Adrenal gland (tissue), 12 donors: ENCODE results near the gene VEGFB. TPM values are rescaled to one million over a fixed set of nuclear protein-coding genes. Genes with fewer than 3 reads are reported as not detected.

Experiments
- DNase-seq, 7 donors: peaks; one replicate each; pipeline ENCODE4 v3.0.0-alpha.2; 2019 to 2020
- H3K27ac ChIP-seq, 5 donors: fragments of 200-600 bp; sonication (generic) in 4 of 5; 1 replicate in 3 of 5; 2 replicates in 2 of 5; pipeline versions ENCODE4 v1.5.1 to v1.8.0; 2016 to 2020; ENCODE audit warnings: mild to moderate bottlenecking in 1 of 5
- H3K27me3 ChIP-seq: fragments of 200-600 bp; 2 replicates; pipeline ENCODE4 v1.8.0; 2021
- H3K36me3 ChIP-seq, 2 donors: fragments of 200-600 bp; replicated peaks in 1 of 2; 1 replicate in 1 of 2; 2 replicates in 1 of 2; pipeline versions ENCODE4 v1.5.1 to v1.8.0; 2018 to 2022
- H3K4me1 ChIP-seq, 2 donors: fragments of 200-600 bp; replicated peaks in 1 of 2; 1 replicate in 1 of 2; 2 replicates in 1 of 2; pipeline versions ENCODE4 v1.5.1 to v1.8.0; 2018 to 2021
- H3K4me3 ChIP-seq, 4 donors: fragments of 200-600 bp; sonication (generic) in 3 of 4; one replicate each; pipeline ENCODE4 v1.5.1; 2016 to 2018
- H3K9me3 ChIP-seq, 3 donors: fragments of 200-600 bp; sonication (generic) in 1 of 3; replicated peaks in 1 of 3; 1 replicate in 2 of 3; 2 replicates in 1 of 3; pipeline versions ENCODE4 v1.5.1 to v1.8.0; 2016 to 2021
- CTCF ChIP-seq, 6 experiments: fragments of 450-650 bp in 4 of 6; fragments of 200-600 bp in 2 of 6; sonication (generic) in 1 of 6; IDR thresholded peaks; 1 replicate in 5 of 6; 2 replicates in 1 of 6; pipeline versions ENCODE4 v1.5.1 to v1.8.0; 2016 to 2021; ENCODE audit warnings: antibody characterized with exemption in 6 of 6, mild to moderate bottlenecking in 2 of 6, moderate library complexity in 1 of 6
- POLR2A ChIP-seq, 2 donors: fragments of 450-650 bp; IDR thresholded peaks; one replicate each; pipeline ENCODE4 v1.6.1; 2017; ENCODE audit warnings: antibody characterized with exemption in 2 of 2, mild to moderate bottlenecking in 2 of 2, moderate library complexity in 1 of 2
- WGBS, 4 donors: extraction: QIAGEN DNeasy Blood & Tissue Kit in 2 of 4; methylation state at CpG; one replicate each; pipeline versions ENCODE4 v1.1.5 to v1.1.7; 2013 to 2017; 5-methylcytosine and 5-hydroxymethylcytosine counted together
- intact Hi-C, 2 donors: fragments of 100-400 bp; cut with DNase I; formaldehyde crosslinking; loops; one replicate each; pipeline versions ENCODE4 v1.14.1 to v1.15.0; 2022 to 2023
- polyA plus RNA-seq, 3 donors: library from polyadenylated mRNA; stranded (reverse); fragments of 200-250 nt in 2 of 3; fragments of 350-450 nt in 1 of 3; fragmentation: Illumina TruSeq in 1 of 3; extraction: RNeasy Lipid Tissue Mini Kit (QIAGEN cat#74804) in 1 of 3; gene quantifications; one replicate each; pipeline ENCODE4 v1.2.3, GENCODE V29; 2013 to 2014
- total RNA-seq, 9 donors: library from RNA; depleted of rRNA in 4 of 9; stranded (reverse); fragments of >200 nt in 4 of 9; fragments of 120-200 nt in 1 of 9; fragmentation: NEBNext Ultra II Directional in 1 of 9; extraction: Animal tissue kit (Norgen Biotek cat#: 25700) in 1 of 9; gene quantifications; one replicate each; pipeline versions ENCODE4 v1.1.0 to v1.2.4, GENCODE V29; 2013 to 2023
- donor health status: healthy with polysubstance abuse.
- donor health status: Bipolar disorder and iron deficiency.
- donor health status: DM: yes; HTN: yes; CAD: no.
- donor health status: DM: no; HTN: no; CAD: no.
- donor health status: DM: no; HTN: no; CAD: no.
- donor health status: DM: yes; HTN: yes; CAD: no.

The VEGFB gene
- total and polyA plus RNA-seq, 12 donors = 36.0 to 185 (median 134) TPM

- no peaks in the 10 kb centered on the region for H3K9me3 ChIP-seq
- no peak for DNase-seq
- H3K27me3 ChIP-seq = no peaks in the 10 kb centered on the region
- peaks cover 20 to 32% of the 10 kb centered on the region in 2 donors for H3K4me1 ChIP-seq
- no peak overlapping the region for H3K4me3 ChIP-seq
- TF ChIP-seq POLR2A (IDR thresholded peaks at IDR 0.05) (no peak), CTCF (IDR thresholded peaks at IDR 0.05) (no peak)
- WGBS, 4 donors = 84 to 96% (median 91%) methylated on average over 6 to 8 of the region's 8 CpGs
- H3K27ac ChIP-seq = peak overlapping the region in 1 of 5 donors; percentile 97
- intact Hi-C loops = no loop called here
- H3K36me3 ChIP-seq = peaks cover 0 to 75% of the 10 kb centered on the region in 2 donors
Observed at GRCh38 chr11:64263947-64264317, 29.5 kb downstream of the VEGFB start.

DNA sequence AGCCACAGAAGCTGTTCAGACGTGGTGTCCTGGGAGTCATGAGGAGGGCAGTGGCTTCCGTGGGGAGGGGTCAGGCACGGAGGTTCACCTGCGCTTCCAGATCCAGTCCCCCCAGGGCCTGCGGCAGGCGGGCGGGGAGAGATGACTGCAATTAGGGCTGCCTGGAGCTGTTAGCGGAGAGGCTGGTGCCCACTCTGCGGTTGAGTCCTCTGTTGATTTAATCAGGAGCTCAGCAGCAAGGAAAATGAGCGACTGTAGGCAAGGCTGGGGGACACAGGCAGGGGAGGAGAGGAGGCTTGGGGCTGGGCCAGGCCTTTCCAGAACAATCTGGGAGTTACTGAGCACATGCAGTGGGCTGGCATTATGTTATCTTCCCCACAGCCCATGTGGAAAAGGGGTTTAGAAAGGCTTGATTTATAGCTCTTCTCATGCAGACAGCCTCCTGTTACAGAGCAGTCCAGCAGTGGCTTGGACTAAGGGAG, 30.0 kb downstream of the VEGFB start:
- DNase-seq = no peak
- Histone ChIP-seq H3K9me3 (no peaks in the 10 kb centered on the region), H3K4me1 (peaks cover 24 to 32% of the 10 kb centered on the region in 2 donors), H3K27ac (peak overlapping the region in 1 of 5 donors; percentile 97), H3K36me3 (peaks cover 0 to 70% of the 10 kb centered on the region in 2 donors), H3K27me3 (no peaks in the 10 kb centered on the region), H3K4me3 (no peak overlapping the region)
- whole genome bisulfite sequencing, 4 donors = 80 to 96% (median 89%) methylated on average over 7 to 10 of the region's 10 CpGs
- intact Hi-C loops = no loop called here
- TF ChIP-seq CTCF (IDR thresholded peaks at IDR 0.05) (no peak), POLR2A (IDR thresholded peaks at IDR 0.05) (no peak)

DNA sequence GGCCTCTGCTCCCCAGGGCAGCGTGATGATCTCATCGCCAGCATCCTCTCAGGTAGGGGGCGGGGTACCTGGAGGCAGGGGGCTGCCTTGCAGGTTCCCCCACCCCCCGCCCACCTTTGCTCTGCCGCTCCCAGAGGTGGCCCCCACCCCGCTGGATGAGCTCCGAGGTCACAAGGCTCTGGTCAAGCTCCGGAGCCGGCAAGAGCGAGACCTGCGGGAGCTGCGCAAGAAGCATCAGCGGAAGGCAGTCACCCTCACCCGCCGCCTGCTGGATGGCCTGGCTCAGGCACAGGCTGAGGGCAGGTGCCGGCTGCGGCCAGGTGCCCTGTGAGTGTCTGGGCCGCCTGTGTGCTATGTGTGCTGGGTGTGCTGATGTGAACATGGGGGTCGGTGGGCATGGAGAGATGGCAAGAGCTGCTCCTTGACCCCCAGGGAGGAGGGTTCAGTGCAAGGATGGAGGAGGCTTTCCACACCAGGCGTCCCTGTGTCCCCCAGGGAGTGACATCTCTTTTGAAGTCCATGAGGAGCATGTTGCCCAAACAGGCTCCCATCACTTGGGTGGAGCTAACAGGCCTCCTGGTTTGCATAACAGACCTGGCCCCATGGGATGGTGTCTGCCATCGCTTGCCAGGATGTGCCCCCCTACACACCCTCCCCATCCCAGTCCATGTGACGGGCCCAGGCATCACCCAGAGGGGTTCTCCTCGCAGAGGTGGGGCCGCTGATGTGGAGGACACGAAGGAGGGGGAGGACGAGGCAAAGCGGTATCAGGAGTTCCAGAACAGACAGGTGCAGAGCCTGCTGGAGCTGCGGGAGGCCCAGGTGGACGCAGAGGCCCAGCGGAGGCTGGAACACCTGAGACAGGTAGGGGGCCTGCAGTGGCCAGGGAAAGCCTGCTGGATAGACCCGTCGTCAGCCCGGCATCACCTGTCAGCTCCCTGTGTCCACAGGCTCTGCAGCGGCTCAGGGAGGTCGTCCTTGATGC, 31.1 kb downstream of the VEGFB start:
- TF ChIP-seq POLR2A (IDR thresholded peaks at IDR 0.05) (no peak), CTCF (IDR thresholded peaks at IDR 0.05) (no peak)
- Histone ChIP-seq H3K27me3 (no peaks in the 10 kb centered on the region), H3K9me3 (no peaks in the 10 kb centered on the region), H3K4me1 (peaks cover 24 to 32% of the 10 kb centered on the region in 2 donors), H3K4me3 (no peak overlapping the region), H3K36me3 (peaks cover 0 to 60% of the 10 kb centered on the region in 2 donors), H3K27ac (peak overlapping the region in 1 of 5 donors; percentile 97)
- WGBS, 4 donors = 87 to 93% (median 91%) methylated on average over 17 to 35 of the region's 35 CpGs
- intact Hi-C loops = no loop called here
- no peak for DNase-seq

DNA sequence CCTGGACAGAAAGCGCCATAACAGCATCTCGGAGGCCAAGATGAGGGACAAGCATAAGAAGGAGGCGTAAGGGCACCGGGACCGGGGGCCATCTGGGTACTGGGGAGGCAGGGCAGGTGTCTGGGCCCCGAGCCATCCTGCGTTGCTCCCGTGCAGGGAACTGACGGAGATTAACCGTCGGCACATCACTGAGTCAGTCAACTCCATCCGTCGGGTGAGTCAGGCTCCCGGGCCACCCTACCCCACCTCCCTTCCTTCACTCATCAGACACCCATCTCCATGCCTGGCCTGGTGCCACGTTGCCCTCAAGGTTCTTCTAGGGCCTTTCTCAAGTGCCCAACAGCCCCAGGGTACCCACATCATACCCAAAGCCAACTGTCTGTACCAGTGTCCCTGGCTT, 32.0 kb downstream of the VEGFB start:
- intact Hi-C loops = no loop called here
- Histone ChIP-seq H3K4me1 (peaks cover 24 to 32% of the 10 kb centered on the region in 2 donors), H3K27me3 (no peaks in the 10 kb centered on the region), H3K27ac (peak overlapping the region in 2 of 5 donors; percentile 81 to 97), H3K36me3 (peaks cover 0 to 51% of the 10 kb centered on the region in 2 donors), H3K4me3 (no peak overlapping the region), H3K9me3 (no peaks in the 10 kb centered on the region)
- 59 to 82% (median 77%) methylated on average over 9 to 15 of the region's 15 CpGs for WGBS, 4 donors
- TF ChIP-seq CTCF (IDR thresholded peaks at IDR 0.05) (no peak), POLR2A (IDR thresholded peaks at IDR 0.05) (no peak)
- peak in 4 of 7 donors; percentile 68 to 81 (median 77) for DNase-seq
